Mesothelial cell of epicardium (in vitro differentiated cells): ENCODE results near the gene FOXK1. TPM values are rescaled to one million over a fixed set of nuclear protein-coding genes. Genes with fewer than 3 reads are reported as not detected.
A peak's percentile ranks its signal among the peaks of the same experiment; 100 is the strongest.

Experiments
- DNase-seq, 2 experiments: peaks; one replicate each; pipeline ENCODE4 v3.0.0; 2021; ENCODE audit warnings: low spot score in 2 of 2; ENCODE audit not compliant: unreplicated experiment in 2 of 2
- H3K27ac Mint-ChIP-seq: 2 replicates; pipeline ENCODE4 v1.8.0; 2021; ENCODE audit warnings: mixed read lengths
- H3K27me3 Mint-ChIP-seq: 2 replicates; pipeline ENCODE4 v1.8.0; 2021; ENCODE audit warnings: low read depth, mixed read lengths
- H3K36me3 Mint-ChIP-seq: 2 replicates; pipeline ENCODE4 v1.8.0; 2021; ENCODE audit warnings: mixed read lengths
- H3K4me1 Mint-ChIP-seq: 2 replicates; pipeline ENCODE4 v1.8.0; 2021; ENCODE audit warnings: mixed read lengths
- H3K4me3 Mint-ChIP-seq: 2 replicates; pipeline ENCODE4 v1.8.0; 2021; ENCODE audit warnings: mild to moderate bottlenecking, moderate library complexity, mixed read lengths
- H3K9me3 Mint-ChIP-seq: 2 replicates; pipeline ENCODE4 v1.8.0; 2021; ENCODE audit warnings: mixed read lengths
- total RNA-seq: library from RNA; stranded (reverse); gene quantifications from 3 replicates; pipeline ENCODE4 v1.2.1, GENCODE V29; 2021
- TF ChIP-seq, protein P1 (sequence below): fragments of 200-600 bp; sonication (generic); IDR thresholded peaks from one replicate; pipeline ENCODE4 v1.5.0; 2021; ENCODE audit warnings: antibody characterized with exemption; ENCODE audit not compliant: unreplicated experiment

Gene FOXK1
- total RNA-seq, 1 donor from 2014 or later: 57.3 TPM

DNA sequence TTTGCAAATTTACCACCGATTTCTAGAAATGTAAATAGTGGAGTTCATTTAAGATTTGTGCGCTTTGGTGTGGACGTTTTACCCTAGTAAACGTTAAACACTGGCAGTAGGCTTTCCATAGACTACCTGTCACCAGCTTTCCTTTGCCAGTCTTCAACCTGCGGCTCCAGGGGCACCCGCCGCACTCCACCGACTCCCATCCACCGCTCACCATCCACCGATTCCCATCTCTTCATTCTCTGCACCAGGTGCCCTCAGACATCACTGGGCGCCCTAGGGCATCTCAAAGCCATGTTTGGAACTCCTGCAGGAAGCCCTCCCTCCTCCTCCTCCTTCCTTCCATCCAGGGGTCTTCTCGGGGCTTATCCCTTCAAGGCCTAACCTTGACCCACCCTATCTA lies 91.9 kb downstream of the FOXK1 start:
- no peaks in the 10 kb centered on the region for H3K36me3 Mint-ChIP-seq
- no peaks in the 10 kb centered on the region for H3K27me3 Mint-ChIP-seq
- H3K27ac Mint-ChIP-seq: peak overlapping the region; percentile 99
- H3K4me1 Mint-ChIP-seq: peaks cover 36% of the 10 kb centered on the region
- no peaks in the 10 kb centered on the region for H3K9me3 Mint-ChIP-seq
- TF ChIP-seq, protein P1, sequence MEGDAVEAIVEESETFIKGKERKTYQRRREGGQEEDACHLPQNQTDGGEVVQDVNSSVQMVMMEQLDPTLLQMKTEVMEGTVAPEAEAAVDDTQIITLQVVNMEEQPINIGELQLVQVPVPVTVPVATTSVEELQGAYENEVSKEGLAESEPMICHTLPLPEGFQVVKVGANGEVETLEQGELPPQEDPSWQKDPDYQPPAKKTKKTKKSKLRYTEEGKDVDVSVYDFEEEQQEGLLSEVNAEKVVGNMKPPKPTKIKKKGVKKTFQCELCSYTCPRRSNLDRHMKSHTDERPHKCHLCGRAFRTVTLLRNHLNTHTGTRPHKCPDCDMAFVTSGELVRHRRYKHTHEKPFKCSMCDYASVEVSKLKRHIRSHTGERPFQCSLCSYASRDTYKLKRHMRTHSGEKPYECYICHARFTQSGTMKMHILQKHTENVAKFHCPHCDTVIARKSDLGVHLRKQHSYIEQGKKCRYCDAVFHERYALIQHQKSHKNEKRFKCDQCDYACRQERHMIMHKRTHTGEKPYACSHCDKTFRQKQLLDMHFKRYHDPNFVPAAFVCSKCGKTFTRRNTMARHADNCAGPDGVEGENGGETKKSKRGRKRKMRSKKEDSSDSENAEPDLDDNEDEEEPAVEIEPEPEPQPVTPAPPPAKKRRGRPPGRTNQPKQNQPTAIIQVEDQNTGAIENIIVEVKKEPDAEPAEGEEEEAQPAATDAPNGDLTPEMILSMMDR: no peak
- peak overlapping the region; percentile 99 for H3K4me3 Mint-ChIP-seq
- no peak for DNase-seq

DNA sequence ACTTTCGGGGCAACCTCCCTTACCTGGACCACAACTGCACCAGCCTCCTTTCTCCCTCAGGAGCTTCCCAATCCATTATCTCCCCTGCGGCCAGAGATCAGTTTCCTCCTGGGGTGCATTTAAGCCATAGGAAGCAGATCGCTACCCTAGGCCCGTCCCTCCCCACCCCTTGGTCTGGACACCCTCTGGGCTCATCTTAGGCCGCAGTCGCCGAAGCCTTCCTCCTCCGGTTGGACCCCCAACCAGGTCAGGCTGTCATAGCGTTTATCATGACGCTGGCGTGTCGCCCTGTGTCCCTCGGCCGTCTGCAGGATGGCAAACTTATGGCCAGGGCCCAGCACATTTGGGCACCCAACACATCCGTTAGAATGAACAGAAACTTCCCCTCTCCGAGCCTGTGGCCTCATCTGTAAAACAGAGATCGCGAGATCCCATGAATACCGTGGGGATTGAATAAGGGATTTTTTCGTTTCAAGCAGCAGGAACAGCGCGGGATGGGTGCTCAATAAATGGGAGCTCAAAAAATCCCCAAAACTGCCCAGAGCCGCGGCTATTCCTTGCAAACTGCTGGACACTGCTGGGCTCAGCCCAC lies 92.7 kb downstream of the FOXK1 start:
- no peaks in the 10 kb centered on the region for H3K27me3 Mint-ChIP-seq
- no peak for DNase-seq
- H3K27ac Mint-ChIP-seq: peak overlapping the region; percentile 99
- peaks cover 34% of the 10 kb centered on the region for H3K4me1 Mint-ChIP-seq
- peak overlapping the region; percentile 99 for H3K4me3 Mint-ChIP-seq
- no peaks in the 10 kb centered on the region for H3K36me3 Mint-ChIP-seq
- no peaks in the 10 kb centered on the region for H3K9me3 Mint-ChIP-seq
- TF ChIP-seq, protein P1: no peak

- Mint-ChIP-seq H3K9me3 (no peaks in the 10 kb centered on the region), H3K27ac (peak within 1 kb of the TSS; percentile 99), H3K4me1 (peaks cover 32% of the 10 kb centered on the region), H3K27me3 (no peaks in the 10 kb centered on the region), H3K36me3 (no peaks in the 10 kb centered on the region), H3K4me3 (peak within 1 kb of the TSS; percentile 99)
- TF ChIP-seq, protein P1: no peak
- peak; percentile 90 for DNase-seq
Measured at GRCh38 chr7:4775250-4775847, 93.3 kb downstream of the FOXK1 start, which contains the start of gene AP5Z1. Gene AP5Z1, plus strand, starts transcription at chr7:4775623. Its CDS starts 93 bp downstream, at chr7:4775716.

DNA sequence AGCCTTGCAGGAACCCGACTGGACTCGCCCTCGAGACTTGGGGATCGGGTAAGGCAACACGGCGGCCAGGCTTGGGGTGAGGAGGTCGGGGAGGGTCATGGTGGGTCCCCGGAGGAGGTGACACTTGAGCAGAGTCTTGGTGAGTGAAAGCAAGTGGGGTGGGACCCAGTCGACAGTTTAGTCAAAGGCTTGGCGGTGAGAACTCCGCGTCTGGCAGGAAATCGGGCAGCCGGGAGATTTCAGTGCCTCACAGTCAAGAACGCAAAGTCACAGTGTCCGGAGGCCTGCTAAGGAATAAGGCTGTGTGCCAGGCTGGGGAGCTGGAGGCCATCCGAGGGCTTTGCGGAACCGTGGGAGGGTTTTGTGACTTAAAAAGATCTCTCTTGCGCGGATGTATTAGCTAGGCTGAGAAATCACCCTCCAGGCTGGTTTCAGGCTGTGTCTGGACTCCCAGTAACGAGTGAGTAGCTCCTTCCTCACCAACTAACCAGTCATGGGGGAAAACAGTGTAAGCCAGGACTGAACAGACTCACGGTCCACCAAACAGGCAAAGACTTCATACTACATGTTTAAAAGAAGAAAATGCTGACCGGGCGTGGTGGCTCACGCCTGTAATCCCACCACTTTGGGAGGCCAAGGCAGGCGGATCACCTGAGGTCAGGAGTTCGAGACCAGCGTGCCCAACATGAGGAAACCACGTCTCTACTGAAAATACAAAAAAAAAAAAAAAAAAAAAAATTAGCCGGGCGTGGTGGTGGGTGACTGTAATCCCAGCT lies 93.9 kb downstream of the FOXK1 start:
- DNase-seq: no peak
- TF ChIP-seq, protein P1: no peak
- Mint-ChIP-seq H3K36me3 (no peaks in the 10 kb centered on the region), H3K27ac (peak overlapping the region; percentile 99), H3K27me3 (no peaks in the 10 kb centered on the region), H3K4me3 (peak overlapping the region; percentile 99), H3K9me3 (no peaks in the 10 kb centered on the region), H3K4me1 (peaks cover 32% of the 10 kb centered on the region)

DNA sequence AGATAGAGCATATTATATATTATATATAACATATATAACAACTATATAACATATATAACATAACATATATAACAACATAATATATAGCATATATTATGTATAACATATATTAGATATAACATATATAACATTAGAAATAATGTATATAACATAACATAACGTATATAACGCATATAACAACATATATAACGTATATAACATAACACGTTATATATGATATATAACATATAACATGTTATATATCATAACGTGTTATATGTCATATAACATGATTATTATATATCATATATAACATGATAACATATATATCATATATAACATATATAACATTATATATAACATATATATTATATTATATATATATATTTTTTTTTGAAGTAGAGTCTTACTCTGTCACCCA lies 97.0 kb downstream of the FOXK1 start:
- H3K27ac Mint-ChIP-seq: no peak overlapping the region
- H3K9me3 Mint-ChIP-seq: no peaks in the 10 kb centered on the region
- H3K27me3 Mint-ChIP-seq: no peaks in the 10 kb centered on the region
- H3K4me1 Mint-ChIP-seq: peaks cover 26% of the 10 kb centered on the region
- no peak overlapping the region for H3K4me3 Mint-ChIP-seq
- TF ChIP-seq, protein P1: no peak
- no peak for DNase-seq
- H3K36me3 Mint-ChIP-seq: peaks cover 5% of the 10 kb centered on the region
